Liver (tissue), 3 donors: ENCODE results near the gene DNAH10.

ENCODE experiments used
- CTCF ChIP-seq: fragments of 150-350 bp; IDR thresholded peaks from 2 replicates; pipeline ENCODE4 v1.5.1; 2017; ENCODE audit warnings: improper control_type of control experiment, low read depth, low read length; ENCODE audit not compliant: missing input control
- GABPA ChIP-seq, 2 donors: IDR thresholded peaks in 1 of 2; conservative IDR thresholded peaks in 1 of 2; 2 replicates each; pipeline ENCODE4 v1.6.1; 2016; ENCODE audit warnings: antibody characterized with exemption in 2 of 2, mild to moderate bottlenecking in 1 of 2, moderate library complexity in 1 of 2
- HNF4A ChIP-seq, 2 donors: conservative IDR thresholded peaks; 2 replicates each; pipeline ENCODE4 v1.6.1; 2016; ENCODE audit warnings: antibody characterized with exemption in 2 of 2, mild to moderate bottlenecking in 2 of 2
- JUND ChIP-seq, 2 donors: IDR thresholded peaks; 2 replicates each; pipeline ENCODE4 v1.6.1; 2016; ENCODE audit warnings: antibody characterized with exemption in 2 of 2
- MAX ChIP-seq: IDR thresholded peaks from 2 replicates; pipeline ENCODE4 v1.6.1; 2016; ENCODE audit warnings: antibody characterized with exemption
- RAD21 ChIP-seq, 2 donors: IDR thresholded peaks; 2 replicates each; pipeline ENCODE4 v1.6.1; 2016; ENCODE audit warnings: antibody characterized with exemption in 2 of 2, mild to moderate bottlenecking in 2 of 2
- REST ChIP-seq: IDR thresholded peaks from 2 replicates; pipeline ENCODE4 v1.6.1; 2016; ENCODE audit warnings: antibody characterized with exemption, mild to moderate bottlenecking
- SP1 ChIP-seq: IDR thresholded peaks from 2 replicates; pipeline ENCODE4 v1.6.1; 2018; ENCODE audit warnings: antibody characterized with exemption, mild to moderate bottlenecking
- TAF1 ChIP-seq: conservative IDR thresholded peaks from 2 replicates; pipeline ENCODE4 v1.6.1; 2016; ENCODE audit warnings: antibody characterized with exemption, mild to moderate bottlenecking
- YY1 ChIP-seq: IDR thresholded peaks from 2 replicates; pipeline ENCODE4 v1.6.1; 2016; ENCODE audit warnings: antibody characterized with exemption, mild to moderate bottlenecking
- donor health status: healthy.
- donor health status: healthy.

- TF ChIP-seq YY1 (no peak), RAD21 (IDR thresholded peaks at IDR 0.05) (no peak), MAX (no peak), CTCF (no peak), REST (no peak), GABPA (IDR thresholded peaks at IDR 0.05 in 1 of 2, conservative IDR thresholded peaks at IDR 0.05 in 1 of 2) (no peak), SP1 (no peak), HNF4A (conservative IDR thresholded peaks at IDR 0.05) (no peak), JUND (IDR thresholded peaks at IDR 0.05) (no peak), TAF1 (no peak)
Measured at GRCh38 chr12:123949770-123950165, 187.7 kb downstream of the DNAH10 start.
